ENCODE measurements around the gene METTL26. TPM values are rescaled to one million over a fixed set of nuclear protein-coding genes. Genes with fewer than 3 reads are reported as not detected.

METTL26 gene
- total and polyA plus RNA-seq, 9 of the 15 experiments (the other 6 are each of a cell fraction or from before 2014, with no cell fraction given), result 7.3 to 262 (median 80.9) TPM

DNA sequence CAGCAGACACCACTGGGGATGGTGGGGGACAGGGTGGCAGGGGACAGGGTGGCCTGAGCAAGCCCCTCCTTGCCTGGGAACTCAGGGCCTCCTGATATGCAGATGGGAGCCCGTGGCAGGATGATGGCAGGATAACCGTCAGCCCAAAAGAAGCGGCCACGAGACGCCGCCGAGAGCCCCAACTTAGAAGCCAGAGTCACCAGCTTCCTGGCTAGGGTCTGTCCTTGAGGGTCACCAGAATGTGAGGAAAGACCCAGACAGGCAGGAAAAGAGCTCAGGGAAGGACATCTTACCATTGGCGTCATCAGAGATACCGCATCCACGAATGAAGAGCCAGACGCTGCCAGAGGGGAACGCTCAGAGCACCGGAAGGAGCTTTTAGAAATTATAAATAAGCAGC lies 26.8 kb downstream of the METTL26 start:
- intact Hi-C loops (cut with micrococcal nuclease) (no loop called here), in situ Hi-C loops (cut with MboI) (no loop called here)
- Histone ChIP-seq H3K4me2 (ENCODE audit: insufficient read depth, low read length) (no peak overlapping the region), H3K27me3 (ENCODE audit: control insufficient read depth in 2 of 2, insufficient read depth in 2 of 2, low read length in 2 of 2) (no peaks in the 10 kb centered on the region), H3K4me3 (no peak overlapping the region), H3K27ac (ENCODE audit: extremely low read depth, low read depth, low read length) (no peak overlapping the region), H3K9me3 (replicated peaks; ENCODE audit: control insufficient read depth, insufficient read depth, low read depth, low read length) (peaks cover 4% of the 10 kb centered on the region; the same call in 1 of the 2 replicates), H3K9me1 (ENCODE audit: control insufficient read depth, insufficient read depth, low read length) (no peaks in the 10 kb centered on the region), H4K20me1 (replicated peaks; ENCODE audit: control insufficient read depth, insufficient read depth, low read length) (no peaks in the 10 kb centered on the region), H2AFZ (ENCODE audit: low read depth, low read length) (no peak overlapping the region), H3K4me1 (replicated peaks in 1 of 2; ENCODE audit: control insufficient read depth in 2 of 2, insufficient read depth in 2 of 2, low read length in 2 of 2) (peaks cover 0 to 26% of the 10 kb centered on the region in 2 experiments; a peak in 2 of 5 replicates), H3K36me3 (ENCODE audit: control insufficient read depth, insufficient read depth, low read length) (peaks cover 7% of the 10 kb centered on the region; the same call in 1 of the 3 replicates), H3K79me2 (ENCODE audit: control insufficient read depth, insufficient read depth, low read length) (peaks cover 30% of the 10 kb centered on the region), H3K9ac (ENCODE audit: insufficient read depth in 1 of 2, low read depth in 2 of 2, low read length in 2 of 2) (no peak overlapping the region)
- POLR2A ChIA-PET, result interaction anchor here (0.6 to 1.1 kb wide), 3 partner anchors 13 to 16 kb away, joined by 3 to 7 read pairs (median 5); no protein-coding TSS in a partner anchor
- WGBS (ENCODE audit: insufficient coverage, low coverage, missing lambda C conversion rate), result 83% methylated on average over 9 of the region's 13 CpGs
- FAIRE-seq (no peak), DNase-seq (ENCODE audit: extremely low read depth in 1 of 4, low spot score in 3 of 4) (no peak), ATAC-seq (no peak)
- TF ChIP-seq KHSRP (IDR thresholded peaks at IDR 0.05), result no peak
- no peak for TF ChIP-seq ZNF77 (CRISPR knock-in tag; IDR thresholded peaks at IDR 0.05)
- no peak for TF ChIP-seq ZNF57 (CRISPR knock-in tag; IDR thresholded peaks at IDR 0.05)
- no peak for TF ChIP-seq CBX2 (IDR thresholded peaks at IDR 0.05; ENCODE audit: insufficient read depth, low read length, poor library complexity, severe bottlenecking)
- no peak for TF ChIP-seq KDM4B (IDR thresholded peaks at IDR 0.05; ENCODE audit: borderline replicate concordance in 2 of 2, low read depth in 1 of 2)
- TF ChIP-seq, protein P1, sequence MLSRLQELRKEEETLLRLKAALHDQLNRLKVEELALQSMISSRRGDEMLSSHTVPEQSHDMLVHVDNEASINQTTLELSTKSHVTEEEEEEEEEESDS (CRISPR knock-in tag; IDR thresholded peaks at IDR 0.05), result no peak
- no peak for TF ChIP-seq MAFK (IDR thresholded peaks at IDR 0.05; ENCODE audit: low read length)
- no peak for TF ChIP-seq NCOR1 (IDR thresholded peaks at IDR 0.05)
- no peak for TF ChIP-seq KDM5B (IDR thresholded peaks at IDR 0.05; ENCODE audit: insufficient replicate concordance, low read depth, low read length)
- TF ChIP-seq GTF2E2 (tag; IDR thresholded peaks at IDR 0.05), result no peak
- TF ChIP-seq ATF7 (IDR thresholded peaks at IDR 0.05), result no peak
- TF ChIP-seq, protein P2, sequence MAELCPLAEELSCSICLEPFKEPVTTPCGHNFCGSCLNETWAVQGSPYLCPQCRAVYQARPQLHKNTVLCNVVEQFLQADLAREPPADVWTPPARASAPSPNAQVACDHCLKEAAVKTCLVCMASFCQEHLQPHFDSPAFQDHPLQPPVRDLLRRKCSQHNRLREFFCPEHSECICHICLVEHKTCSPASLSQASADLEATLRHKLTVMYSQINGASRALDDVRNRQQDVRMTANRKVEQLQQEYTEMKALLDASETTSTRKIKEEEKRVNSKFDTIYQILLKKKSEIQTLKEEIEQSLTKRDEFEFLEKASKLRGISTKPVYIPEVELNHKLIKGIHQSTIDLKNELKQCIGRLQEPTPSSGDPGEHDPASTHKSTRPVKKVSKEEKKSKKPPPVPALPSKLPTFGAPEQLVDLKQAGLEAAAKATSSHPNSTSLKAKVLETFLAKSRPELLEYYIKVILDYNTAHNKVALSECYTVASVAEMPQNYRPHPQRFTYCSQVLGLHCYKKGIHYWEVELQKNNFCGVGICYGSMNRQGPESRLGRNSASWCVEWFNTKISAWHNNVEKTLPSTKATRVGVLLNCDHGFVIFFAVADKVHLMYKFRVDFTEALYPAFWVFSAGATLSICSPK (IDR thresholded peaks at IDR 0.05; ENCODE audit: borderline replicate concordance), result no peak
- no peak for TF ChIP-seq KAT8 (IDR thresholded peaks at IDR 0.05; ENCODE audit: low read depth)
- TF ChIP-seq SP1 (CRISPR knock-in tag; IDR thresholded peaks at IDR 0.05), result no peak
- TF ChIP-seq, protein P3, sequence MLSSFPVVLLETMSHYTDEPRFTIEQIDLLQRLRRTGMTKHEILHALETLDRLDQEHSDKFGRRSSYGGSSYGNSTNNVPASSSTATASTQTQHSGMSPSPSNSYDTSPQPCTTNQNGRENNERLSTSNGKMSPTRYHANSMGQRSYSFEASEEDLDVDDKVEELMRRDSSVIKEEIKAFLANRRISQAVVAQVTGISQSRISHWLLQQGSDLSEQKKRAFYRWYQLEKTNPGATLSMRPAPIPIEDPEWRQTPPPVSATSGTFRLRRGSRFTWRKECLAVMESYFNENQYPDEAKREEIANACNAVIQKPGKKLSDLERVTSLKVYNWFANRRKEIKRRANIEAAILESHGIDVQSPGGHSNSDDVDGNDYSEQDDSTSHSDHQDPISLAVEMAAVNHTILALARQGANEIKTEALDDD (IDR thresholded peaks at IDR 0.05), result no peak
- no peak for TF ChIP-seq ILF3 (IDR thresholded peaks at IDR 0.05; ENCODE audit: borderline replicate concordance)
- TF ChIP-seq DPF2 (IDR thresholded peaks at IDR 0.05), result no peak
- no peak for TF ChIP-seq TCFL5 (CRISPR knock-in tag; conservative IDR thresholded peaks at IDR 0.05)
- no peak for TF ChIP-seq SIRT6 (IDR thresholded peaks at IDR 0.05; ENCODE audit: low read depth, low read length)
- CTCF ChIA-PET (ENCODE audit: low intra/inter-chr PET ratio), result no interaction called here
- BruUV-seq (replicated peaks), result no TSS peak
